HG03520 (cell line): Measurements from ENCODE around the gene PASK.

ENCODE experiments used
- ATAC-seq: cut with Tn5 transposase; IDR thresholded peaks from one replicate; pipeline ENCODE4 v1.9.1; 2021; ENCODE audit warnings: mild to moderate bottlenecking, moderate library complexity; ENCODE audit not compliant: unreplicated experiment

PASK gene

GRCh38 chr2:241182126-241182525, 32.9 kb upstream of the PASK start:
- ATAC-seq = no peak

GRCh38 chr2:241180495-241180894, 31.2 kb upstream of the PASK start:
- ATAC-seq = no peak

- ATAC-seq = no peak
Observed at GRCh38 chr2:241179899-241180298, 30.6 kb upstream of the PASK start.

- ATAC-seq = no peak
Observed at GRCh38 chr2:241178961-241179360, 29.7 kb upstream of the PASK start.

DNA sequence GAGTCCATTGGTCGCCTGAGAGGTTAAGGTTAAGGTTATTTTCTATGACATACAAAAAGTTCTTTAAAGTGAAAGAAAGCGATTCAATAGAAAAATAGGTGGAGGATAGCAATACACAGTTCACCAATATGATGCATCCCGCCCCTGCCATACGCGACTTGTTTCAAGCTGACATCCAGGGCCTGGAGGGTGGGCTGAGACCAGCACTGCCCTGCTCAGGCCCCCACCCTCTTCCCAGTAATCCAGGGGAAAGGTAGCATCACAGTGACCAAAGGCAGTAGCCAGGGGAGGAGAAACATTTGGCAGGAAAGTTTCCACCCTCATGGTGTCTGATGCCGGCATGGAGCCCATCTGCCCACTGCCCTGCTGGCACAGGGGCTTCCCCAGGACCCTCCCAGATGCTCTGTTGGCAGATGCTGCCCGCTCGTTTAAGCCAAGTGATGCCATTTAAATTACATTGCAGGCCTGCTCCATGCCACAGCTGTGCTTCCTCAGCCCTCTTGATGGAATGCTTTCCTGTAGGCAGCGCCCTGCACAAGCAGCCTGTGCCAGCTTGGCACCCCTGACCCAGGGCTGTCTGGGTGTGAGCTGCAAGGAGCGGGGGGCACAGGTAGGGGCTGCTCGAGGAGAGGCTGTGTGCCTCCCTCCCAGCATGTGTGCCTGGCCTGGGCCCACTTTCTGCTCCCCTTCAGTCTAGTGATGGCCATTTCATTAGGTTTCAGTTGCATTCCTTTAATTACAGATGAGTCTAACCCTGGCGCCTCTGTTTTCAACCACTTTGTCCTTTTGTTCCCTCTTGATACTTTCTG, 28.5 kb upstream of the PASK start:
- no peak for ATAC-seq

- no peak for ATAC-seq
Observed at GRCh38 chr2:241173557-241173956, 24.3 kb upstream of the PASK start.

GRCh38 chr2:241168366-241168765, 19.1 kb upstream of the PASK start:
- no peak for ATAC-seq

- no peak for ATAC-seq
Observed at GRCh38 chr2:241163601-241164118, 14.4 kb upstream of the PASK start.

- ATAC-seq = no peak
Observed at GRCh38 chr2:241161646-241162281, 12.5 kb upstream of the PASK start.

DNA sequence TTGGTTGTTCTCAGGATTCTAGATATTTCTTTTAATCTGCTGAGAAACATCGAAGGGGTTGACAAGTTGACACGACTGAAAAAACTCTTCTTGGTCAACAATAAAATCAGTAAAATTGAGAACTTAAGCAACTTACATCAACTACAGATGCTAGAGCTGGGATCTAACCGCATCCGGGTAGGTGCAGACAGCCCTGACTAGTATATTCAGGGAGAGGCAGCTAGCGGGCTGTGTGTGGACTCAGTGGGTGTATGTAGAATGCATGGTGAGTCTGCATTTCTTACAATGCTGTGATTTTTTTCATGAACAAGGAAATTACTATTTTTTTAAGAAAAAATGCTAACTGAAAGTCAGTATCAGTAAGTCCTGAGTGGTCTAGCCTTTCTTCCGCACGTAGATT, 11.0 kb upstream of the PASK start:
- no peak for ATAC-seq

- ATAC-seq = no peak
Observed at GRCh38 chr2:241159116-241159515, 9.8 kb upstream of the PASK start.

DNA sequence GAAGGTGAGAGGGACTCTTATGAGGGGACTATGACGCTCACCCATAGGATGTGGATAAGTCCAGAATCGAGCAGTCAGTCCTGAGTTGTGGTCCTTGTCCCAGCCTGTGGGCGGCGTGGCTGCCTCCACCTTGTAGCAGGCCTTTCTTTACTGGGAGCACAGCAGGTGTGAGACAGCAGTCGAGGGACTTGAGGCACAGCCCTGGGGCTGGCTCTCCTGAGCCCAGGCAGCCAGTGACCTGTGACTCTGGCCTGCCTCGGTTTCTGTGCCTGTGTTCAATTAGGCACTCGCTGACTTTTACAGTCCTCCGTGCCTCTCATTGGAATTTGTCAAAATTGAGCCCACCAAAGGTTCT, 9.3 kb upstream of the PASK start:
- no peak for ATAC-seq

DNA sequence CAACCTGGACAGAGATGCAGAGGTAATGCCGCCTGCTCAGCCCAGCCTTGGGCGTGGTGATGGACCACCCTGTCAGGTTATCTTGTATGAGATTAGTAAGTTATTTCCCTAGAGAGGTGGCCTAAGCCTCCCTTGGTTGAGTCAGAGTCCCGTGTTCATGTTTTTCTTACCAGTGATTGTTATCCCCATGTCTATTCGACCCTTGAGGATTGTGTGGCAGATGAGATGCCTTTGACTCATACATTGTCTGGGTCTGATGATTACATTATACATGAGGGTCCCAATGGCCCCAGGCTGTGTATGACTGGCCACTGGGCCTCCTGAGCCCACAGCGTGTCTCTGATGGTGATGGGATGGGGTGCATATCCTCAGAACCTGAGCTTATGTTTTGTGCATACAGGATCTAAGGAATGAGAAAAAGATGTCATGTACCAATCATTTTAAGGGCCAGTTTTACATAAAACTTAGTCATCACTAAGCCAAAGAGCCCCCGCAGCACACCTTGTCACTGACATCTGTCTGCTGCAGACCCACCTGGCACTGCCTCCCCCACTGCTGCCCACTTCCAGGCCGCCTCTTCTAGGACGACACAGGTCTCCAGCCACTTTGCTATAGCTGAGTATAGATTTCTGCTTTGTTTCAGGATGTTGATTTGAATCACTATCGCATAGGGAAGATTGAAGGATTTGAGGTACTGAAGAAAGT, 8.7 kb upstream of the PASK start:
- no peak for ATAC-seq

DNA sequence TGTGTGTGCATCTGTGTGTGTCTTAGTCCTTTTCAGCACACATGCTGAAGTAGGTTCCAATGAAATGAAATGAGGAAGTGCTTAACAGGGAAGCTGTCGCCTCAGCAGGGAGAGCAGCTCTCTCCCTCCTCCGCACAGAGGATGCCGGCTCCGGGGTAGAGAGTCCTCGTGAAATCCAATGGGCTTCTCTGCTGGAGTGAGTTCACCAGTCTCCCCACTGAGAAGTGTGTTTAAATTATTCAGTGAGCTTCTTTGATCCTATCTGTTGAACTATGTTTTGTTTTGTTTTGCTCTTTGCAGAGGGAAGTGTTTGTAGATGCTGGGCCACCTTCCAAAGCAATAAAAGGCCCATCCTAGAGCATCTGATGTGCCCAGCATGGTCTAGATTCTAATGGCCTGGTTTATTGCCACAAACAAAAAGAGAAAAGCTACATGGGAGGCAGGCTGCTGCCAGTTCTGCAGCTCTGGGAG, 7.7 kb upstream of the PASK start:
- ATAC-seq = no peak

DNA sequence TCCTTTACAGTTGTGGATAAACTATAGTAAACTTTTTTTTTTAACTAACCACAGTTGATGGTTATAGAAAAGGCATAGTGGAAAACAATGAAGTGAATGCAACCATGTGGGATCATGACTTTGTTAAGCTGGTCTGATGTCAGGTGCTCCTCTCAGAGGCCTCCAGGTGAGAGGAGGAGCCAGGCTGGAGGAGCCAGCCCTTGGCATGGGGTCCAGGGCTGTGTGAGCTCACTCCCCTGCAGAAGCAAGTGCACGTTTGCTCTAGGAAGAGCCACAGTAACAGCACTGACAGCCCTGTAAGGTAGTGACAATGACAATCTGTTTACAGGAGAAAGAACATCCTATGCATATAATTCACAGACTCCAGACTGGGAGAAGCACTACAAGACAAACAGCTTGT, 6.7 kb upstream of the PASK start:
- no peak for ATAC-seq

DNA sequence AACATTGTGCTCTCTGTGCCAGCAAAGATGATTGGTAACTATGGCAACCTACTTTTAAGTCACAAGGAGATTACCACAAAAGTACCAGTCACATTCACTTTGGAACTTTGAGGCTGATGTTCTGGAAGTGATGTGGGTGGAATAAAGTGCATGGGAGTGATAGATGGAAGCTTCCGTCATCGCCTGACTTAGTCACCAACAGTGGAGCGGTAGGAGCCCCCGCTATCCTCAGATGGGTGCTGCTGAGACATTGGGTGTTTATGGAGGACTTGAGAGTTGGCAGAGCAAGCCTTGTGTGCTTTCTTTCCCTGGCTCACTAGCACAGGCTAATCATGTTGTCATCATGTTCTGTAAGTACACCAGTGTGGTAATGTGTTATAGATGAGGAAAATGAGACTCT, 5.6 kb upstream of the PASK start:
- no peak for ATAC-seq

- ATAC-seq = no peak
Observed at GRCh38 chr2:241153616-241154015, 4.3 kb upstream of the PASK start.

GRCh38 chr2:241151934-241152660, 2.8 kb upstream of the PASK start:
- no peak for ATAC-seq

GRCh38 chr2:241150660-241151530, 1.6 kb upstream of the PASK start:
- ATAC-seq = no peak
